ENCODE data around the gene ACADS. TPM values are rescaled to one million over a fixed set of nuclear protein-coding genes. Genes with fewer than 3 reads are reported as not detected.

The ACADS gene
- total RNA-seq, 1 donor from 2014 or later = 8.1 TPM

- TF ChIP-seq CTCF (IDR thresholded peaks at IDR 0.05; ENCODE audit: partially characterized antibody, unreplicated experiment) = no peak
- H3K36me3 Mint-ChIP-seq (ENCODE audit: unreplicated experiment) = no peaks in the 10 kb centered on the region
- no peaks in the 10 kb centered on the region for H3K4me1 Mint-ChIP-seq (ENCODE audit: low read depth, unreplicated experiment)
- H3K27me3 Mint-ChIP-seq (ENCODE audit: unreplicated experiment) = peaks cover 2% of the 10 kb centered on the region
- no peak for DNase-seq
- H3K4me3 Mint-ChIP-seq (ENCODE audit: unreplicated experiment) = no peak overlapping the region
- H3K27ac Mint-ChIP-seq (ENCODE audit: unreplicated experiment) = no peak overlapping the region
- peaks cover 2% of the 10 kb centered on the region for H3K9me3 Mint-ChIP-seq (ENCODE audit: unreplicated experiment)
Measured at GRCh38 chr12:120740871-120741270, 15.2 kb downstream of the ACADS start.

GRCh38 chr12:120741476-120742421 lies 16.1 kb downstream of the ACADS start:
- DNase-seq = no peak
- Mint-ChIP-seq H3K27ac (ENCODE audit: unreplicated experiment) (no peak overlapping the region), H3K4me3 (ENCODE audit: unreplicated experiment) (no peak overlapping the region), H3K27me3 (ENCODE audit: unreplicated experiment) (no peaks in the 10 kb centered on the region), H3K4me1 (ENCODE audit: low read depth, unreplicated experiment) (no peaks in the 10 kb centered on the region), H3K36me3 (ENCODE audit: unreplicated experiment) (no peaks in the 10 kb centered on the region), H3K9me3 (ENCODE audit: unreplicated experiment) (no peaks in the 10 kb centered on the region)
- TF ChIP-seq CTCF (IDR thresholded peaks at IDR 0.05; ENCODE audit: partially characterized antibody, unreplicated experiment) = no peak

- H3K27ac Mint-ChIP-seq (ENCODE audit: unreplicated experiment) = no peak overlapping the region
Measured at GRCh38 chr12:120744922-120745493, 19.4 kb downstream of the ACADS start.

GRCh38 chr12:120748242-120748641 lies 22.6 kb downstream of the ACADS start:
- Mint-ChIP-seq H3K36me3 (ENCODE audit: unreplicated experiment) (no peaks in the 10 kb centered on the region), H3K9me3 (ENCODE audit: unreplicated experiment) (no peaks in the 10 kb centered on the region), H3K27me3 (ENCODE audit: unreplicated experiment) (no peaks in the 10 kb centered on the region), H3K4me3 (ENCODE audit: unreplicated experiment) (no peak overlapping the region), H3K4me1 (ENCODE audit: low read depth, unreplicated experiment) (no peaks in the 10 kb centered on the region), H3K27ac (ENCODE audit: unreplicated experiment) (no peak overlapping the region)
- no peak for TF ChIP-seq CTCF (IDR thresholded peaks at IDR 0.05; ENCODE audit: partially characterized antibody, unreplicated experiment)
- no peak for DNase-seq

More at GRCh38 chr12:120744922-120745493, 19.4 kb downstream of the ACADS start:
- Mint-ChIP-seq H3K4me3 (ENCODE audit: unreplicated experiment) (no peak overlapping the region), H3K27me3 (ENCODE audit: unreplicated experiment) (no peaks in the 10 kb centered on the region), H3K4me1 (ENCODE audit: low read depth, unreplicated experiment) (no peaks in the 10 kb centered on the region), H3K9me3 (ENCODE audit: unreplicated experiment) (no peaks in the 10 kb centered on the region), H3K36me3 (ENCODE audit: unreplicated experiment) (no peaks in the 10 kb centered on the region)
- no peak for TF ChIP-seq CTCF (IDR thresholded peaks at IDR 0.05; ENCODE audit: partially characterized antibody, unreplicated experiment)
- no peak for DNase-seq

GRCh38 chr12:120749256-120749655 lies 23.6 kb downstream of the ACADS start:
- Mint-ChIP-seq H3K27me3 (ENCODE audit: unreplicated experiment) (no peaks in the 10 kb centered on the region), H3K27ac (ENCODE audit: unreplicated experiment) (no peak overlapping the region), H3K4me3 (ENCODE audit: unreplicated experiment) (no peak overlapping the region), H3K36me3 (ENCODE audit: unreplicated experiment) (no peaks in the 10 kb centered on the region), H3K4me1 (ENCODE audit: low read depth, unreplicated experiment) (no peaks in the 10 kb centered on the region), H3K9me3 (ENCODE audit: unreplicated experiment) (peaks cover 2% of the 10 kb centered on the region)
- no peak for TF ChIP-seq CTCF (IDR thresholded peaks at IDR 0.05; ENCODE audit: partially characterized antibody, unreplicated experiment)
- DNase-seq = no peak

All from glutamatergic neuron (in vitro differentiated cells).